HepG2 (cell line): ENCODE data around the gene TNFRSF6B. TPM values are rescaled to one million over a fixed set of nuclear protein-coding genes. Genes with fewer than 3 reads are reported as not detected.

Experiments
- DPF2 ChIP-seq: sonication (generic); formaldehyde crosslinking; IDR thresholded peaks from 2 replicates; pipeline ENCODE4 v1.4.0; 2020; ENCODE audit warnings: mild to moderate bottlenecking, low read depth, missing genetic modification reagents, borderline replicate concordance
- DR1 ChIP-seq: sonication (generic); formaldehyde crosslinking; IDR thresholded peaks from 2 replicates; pipeline ENCODE4 v1.8.0; 2021; ENCODE audit warnings: mild to moderate bottlenecking, missing genetic modification reagents, inconsistent platforms
- EP300 ChIP-seq, 3 experiments: sonication (generic) in 1 of 3; formaldehyde crosslinking in 1 of 3; IDR thresholded peaks; 2 replicates each; pipeline versions ENCODE4 v1.5.1 to v1.6.1; 2011 to 2020; ENCODE audit warnings: low read depth in 2 of 3, low read length in 2 of 3, borderline replicate concordance in 1 of 3, improper control_type of control experiment in 1 of 3, mild to moderate bottlenecking in 1 of 3, missing genetic modification reagents in 1 of 3, moderate library complexity in 1 of 3
- ETV6 ChIP-seq: sonication (generic); formaldehyde crosslinking; conservative IDR thresholded peaks from 2 replicates; pipeline ENCODE4 v1.4.0; 2020; ENCODE audit warnings: missing genetic modification reagents
- FIP1L1 ChIP-seq: fragments of 200-400 bp; formaldehyde crosslinking; IDR thresholded peaks from 2 replicates; pipeline ENCODE4 v1.6.1; 2018; ENCODE audit warnings: low read depth, mild to moderate bottlenecking, low read length, moderate library complexity, borderline replicate concordance; ENCODE audit not compliant: insufficient read depth
- HDAC2 ChIP-seq: sonication (generic); formaldehyde crosslinking; IDR thresholded peaks from 2 replicates; pipeline ENCODE4 v1.4.0; 2020; ENCODE audit warnings: missing genetic modification reagents
- IKZF1 ChIP-seq: fragments of 450-650 bp; IDR thresholded peaks from 2 replicates; pipeline ENCODE4 v1.7.1; 2016
- IRX3 ChIP-seq: sonication (generic); formaldehyde crosslinking; IDR thresholded peaks from 2 replicates; pipeline ENCODE4 v1.8.1; 2023; ENCODE audit warnings: mild to moderate bottlenecking, low read depth, missing genetic modification reagents, borderline replicate concordance
- KLF16 ChIP-seq, 2 experiments: sonication (generic) in 1 of 2; formaldehyde crosslinking in 1 of 2; IDR thresholded peaks; 2 replicates each; pipeline versions ENCODE4 v1.6.1 to v1.8.0; 2016 to 2023; ENCODE audit warnings: missing genetic modification reagents in 2 of 2, missing compliant biosample characterization in 1 of 2
- KLF9 ChIP-seq: IDR thresholded peaks from 2 replicates; pipeline ENCODE4 v1.6.1; 2016; ENCODE audit warnings: low read depth
- NONO ChIP-seq, 2 experiments: fragments of 450-650 bp in 1 of 2; sonication (generic) in 1 of 2; formaldehyde crosslinking in 1 of 2; IDR thresholded peaks in 1 of 2; conservative IDR thresholded peaks in 1 of 2; 2 replicates each; pipeline versions ENCODE4 v1.6.1 to v1.8.0; 2017 to 2022; ENCODE audit warnings: mild to moderate bottlenecking in 1 of 2, missing genetic modification reagents in 1 of 2, moderate library complexity in 1 of 2
- PHB2 ChIP-seq: fragments of 450-650 bp; IDR thresholded peaks from 2 replicates; pipeline ENCODE4 v1.6.1; 2018; ENCODE audit not compliant: partially characterized antibody
- SMAD3 ChIP-seq: sonication (generic); formaldehyde crosslinking; IDR thresholded peaks from 2 replicates; pipeline ENCODE4 v1.4.0; 2020; ENCODE audit warnings: missing genetic modification reagents
- YEATS2 ChIP-seq: sonication (generic); formaldehyde crosslinking; IDR thresholded peaks from 2 replicates; pipeline ENCODE4 v1.4.0; 2020; ENCODE audit warnings: missing genetic modification reagents, borderline replicate concordance
- ZFP36 ChIP-seq: fragments of 150-350 bp; IDR thresholded peaks from 2 replicates; pipeline ENCODE4 v1.6.1; 2018; ENCODE audit warnings: borderline replicate concordance, low read length, low read depth; ENCODE audit not compliant: partially characterized antibody
- ZKSCAN8 ChIP-seq: IDR thresholded peaks from 2 replicates; pipeline ENCODE4 v1.6.1; 2016; ENCODE audit warnings: borderline replicate concordance, missing genetic modification reagents, missing compliant biosample characterization
- ZNF235 ChIP-seq: sonication (generic); formaldehyde crosslinking; IDR thresholded peaks from 2 replicates; pipeline ENCODE4 v1.8.1; 2023; ENCODE audit warnings: mild to moderate bottlenecking, missing genetic modification reagents, borderline replicate concordance
- ZNF44 ChIP-seq: sonication (generic); formaldehyde crosslinking; IDR thresholded peaks from 2 replicates; pipeline ENCODE4 v1.5.1; 2020; ENCODE audit warnings: mild to moderate bottlenecking, missing genetic modification reagents
- ZNF816 ChIP-seq: sonication (generic); formaldehyde crosslinking; IDR thresholded peaks from 2 replicates; pipeline ENCODE4 v1.8.0; 2022; ENCODE audit warnings: missing genetic modification reagents, mild to moderate bottlenecking, borderline replicate concordance
- ZNF841 ChIP-seq: sonication (generic); formaldehyde crosslinking; IDR thresholded peaks from 2 replicates; pipeline ENCODE4 v1.8.1; 2023; ENCODE audit warnings: missing genetic modification reagents, borderline replicate concordance
- polyA plus RNA-seq, 8 experiments: library from polyadenylated mRNA; depleted of rRNA in 3 of 8; stranded (reverse) in 7 of 8; unstranded in 1 of 8; fragments of >200 nt; fragmentation: Illumina TruSeq in 4 of 8; extraction: Trizol in 4 of 8; gene quantifications; 2 replicates each; pipeline versions ENCODE4 v1.2.1 to v1.2.3, GENCODE V29; 2011 to 2016; ENCODE audit warnings: low read depth in 4 of 8, missing spikeins in 1 of 8, mixed read lengths in 1 of 8; ENCODE audit not compliant: insufficient read depth in 1 of 8
- total RNA-seq, 5 experiments: library from RNA; depleted of rRNA; stranded (reverse); fragments of >200 nt; fragmentation: Illumina TruSeq; extraction: Trizol; gene quantifications; 2 replicates each; pipeline ENCODE4 v1.2.3, GENCODE V29; 2016; ENCODE audit warnings: low read depth in 1 of 5
- TF ChIP-seq, protein P1 (sequence below): IDR thresholded peaks from 2 replicates; pipeline ENCODE4 v1.6.1; 2016; ENCODE audit warnings: missing compliant biosample characterization, missing genetic modification reagents, borderline replicate concordance
- TF ChIP-seq, protein P2 (sequence below): sonication (generic); formaldehyde crosslinking; IDR thresholded peaks from 2 replicates; pipeline ENCODE4 v1.4.0; 2020; ENCODE audit warnings: missing genetic modification reagents
- TF ChIP-seq, protein P3 (sequence below): sonication (generic); formaldehyde crosslinking; IDR thresholded peaks from 2 replicates; pipeline ENCODE4 v1.5.0; 2020; ENCODE audit warnings: missing genetic modification reagents, mild to moderate bottlenecking, borderline replicate concordance

TNFRSF6B gene
- total and polyA plus RNA-seq, 2 of the 13 experiments (the other 11 are each of a cell fraction or from before 2014, with no cell fraction given), result 0.24 TPM; not detected in 1

DNA sequence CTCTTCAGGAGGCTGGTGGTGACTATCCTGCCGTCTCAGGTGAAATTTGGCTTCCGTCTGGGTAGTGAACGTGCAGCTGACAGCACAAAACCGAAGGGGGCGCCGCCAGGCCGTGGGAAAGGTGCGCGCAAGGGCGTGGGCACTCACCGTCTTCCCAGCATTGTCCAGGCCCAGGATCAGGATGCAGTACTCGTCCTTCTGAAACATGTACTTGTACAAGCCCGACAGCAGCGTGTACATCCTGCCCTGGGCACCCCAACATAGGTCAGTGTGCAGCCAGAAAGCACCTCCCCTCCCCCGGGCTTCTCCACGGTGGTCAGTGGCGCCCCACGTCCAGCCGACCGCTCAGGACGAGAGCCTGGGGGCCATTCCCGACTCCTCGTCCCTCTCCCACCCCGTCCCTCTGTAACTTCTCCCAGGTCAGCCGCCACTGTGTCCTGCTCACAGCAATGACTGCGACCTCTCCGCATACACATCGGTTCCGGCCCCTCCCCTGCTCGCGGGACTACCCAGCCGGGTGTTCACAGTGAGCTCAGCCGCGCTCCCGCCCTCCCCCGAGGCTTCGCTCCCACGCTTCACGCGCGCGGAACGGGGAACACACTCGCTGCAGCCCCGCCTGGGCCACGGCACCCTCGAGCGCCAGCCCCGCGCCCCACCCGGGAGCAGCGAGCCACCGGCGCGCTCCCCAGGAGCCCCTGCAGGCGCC is 10.6 kb downstream of the TNFRSF6B start (continued):
- TF ChIP-seq, protein P1, sequence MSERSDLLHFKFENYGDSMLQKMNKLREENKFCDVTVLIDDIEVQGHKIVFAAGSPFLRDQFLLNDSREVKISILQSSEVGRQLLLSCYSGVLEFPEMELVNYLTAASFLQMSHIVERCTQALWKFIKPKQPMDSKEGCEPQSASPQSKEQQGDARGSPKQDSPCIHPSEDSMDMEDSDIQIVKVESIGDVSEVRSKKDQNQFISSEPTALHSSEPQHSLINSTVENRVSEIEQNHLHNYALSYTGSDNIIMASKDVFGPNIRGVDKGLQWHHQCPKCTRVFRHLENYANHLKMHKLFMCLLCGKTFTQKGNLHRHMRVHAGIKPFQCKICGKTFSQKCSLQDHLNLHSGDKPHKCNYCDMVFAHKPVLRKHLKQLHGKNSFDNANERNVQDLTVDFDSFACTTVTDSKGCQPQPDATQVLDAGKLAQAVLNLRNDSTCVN, result no peak
- TF ChIP-seq ZNF235 (CRISPR knock-in tag) (no peak), EP300 (IDR thresholded peaks at IDR 0.05; ENCODE audit: low read depth in 2 of 2, low read length in 2 of 2) (no peak), EP300 (CRISPR knock-in tag; IDR thresholded peaks at IDR 0.05; ENCODE audit: borderline replicate concordance) (no peak; the same call in none of the 2 replicates), KLF9 (peak; percentile 49; the same call in 1 of the 2 replicates), PHB2 (no peak), KLF16 (CRISPR knock-in tag; IDR thresholded peaks at IDR 0.05) (peak; percentile 25 to 78; a peak in 2 of 4 replicates), DPF2 (CRISPR knock-in tag) (peak; percentile 42; the same call in 1 of the 2 replicates), ZKSCAN8 (CRISPR knock-in tag) (no peak), HDAC2 (0 out of 2 replicates have a peak, but pooled peaks have one; percentile 43), DR1 (CRISPR knock-in tag) (no peak), IKZF1 (no peak), ZFP36 (no peak), ZNF44 (CRISPR knock-in tag) (no peak), FIP1L1 (no peak), SMAD3 (CRISPR knock-in tag) (peak; percentile 69; the same call in 1 of the 2 replicates), ZNF841 (CRISPR knock-in tag) (0 out of 2 replicates have a peak, but pooled peaks have one; percentile 3), YEATS2 (CRISPR knock-in tag) (peak; percentile 75), IRX3 (CRISPR knock-in tag) (no peak), NONO (IDR thresholded peaks at IDR 0.05) (no peak), NONO (CRISPR knock-in tag; conservative IDR thresholded peaks at IDR 0.05) (no peak), ZNF816 (no peak), ETV6 (CRISPR knock-in tag) (no peak; the same call in 1 of the 2 replicates)
- TF ChIP-seq, protein P2, sequence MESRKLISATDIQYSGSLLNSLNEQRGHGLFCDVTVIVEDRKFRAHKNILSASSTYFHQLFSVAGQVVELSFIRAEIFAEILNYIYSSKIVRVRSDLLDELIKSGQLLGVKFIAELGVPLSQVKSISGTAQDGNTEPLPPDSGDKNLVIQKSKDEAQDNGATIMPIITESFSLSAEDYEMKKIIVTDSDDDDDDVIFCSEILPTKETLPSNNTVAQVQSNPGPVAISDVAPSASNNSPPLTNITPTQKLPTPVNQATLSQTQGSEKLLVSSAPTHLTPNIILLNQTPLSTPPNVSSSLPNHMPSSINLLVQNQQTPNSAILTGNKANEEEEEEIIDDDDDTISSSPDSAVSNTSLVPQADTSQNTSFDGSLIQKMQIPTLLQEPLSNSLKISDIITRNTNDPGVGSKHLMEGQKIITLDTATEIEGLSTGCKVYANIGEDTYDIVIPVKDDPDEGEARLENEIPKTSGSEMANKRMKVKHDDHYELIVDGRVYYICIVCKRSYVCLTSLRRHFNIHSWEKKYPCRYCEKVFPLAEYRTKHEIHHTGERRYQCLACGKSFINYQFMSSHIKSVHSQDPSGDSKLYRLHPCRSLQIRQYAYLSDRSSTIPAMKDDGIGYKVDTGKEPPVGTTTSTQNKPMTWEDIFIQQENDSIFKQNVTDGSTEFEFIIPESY (CRISPR knock-in tag), result peak; percentile 79
- TF ChIP-seq, protein P3, sequence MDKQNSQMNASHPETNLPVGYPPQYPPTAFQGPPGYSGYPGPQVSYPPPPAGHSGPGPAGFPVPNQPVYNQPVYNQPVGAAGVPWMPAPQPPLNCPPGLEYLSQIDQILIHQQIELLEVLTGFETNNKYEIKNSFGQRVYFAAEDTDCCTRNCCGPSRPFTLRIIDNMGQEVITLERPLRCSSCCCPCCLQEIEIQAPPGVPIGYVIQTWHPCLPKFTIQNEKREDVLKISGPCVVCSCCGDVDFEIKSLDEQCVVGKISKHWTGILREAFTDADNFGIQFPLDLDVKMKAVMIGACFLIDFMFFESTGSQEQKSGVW, result 0 out of 2 replicates have a peak, but pooled peaks have one; percentile 40
